ENCODE results near the gene NMRK1.

Gene NMRK1

DNA sequence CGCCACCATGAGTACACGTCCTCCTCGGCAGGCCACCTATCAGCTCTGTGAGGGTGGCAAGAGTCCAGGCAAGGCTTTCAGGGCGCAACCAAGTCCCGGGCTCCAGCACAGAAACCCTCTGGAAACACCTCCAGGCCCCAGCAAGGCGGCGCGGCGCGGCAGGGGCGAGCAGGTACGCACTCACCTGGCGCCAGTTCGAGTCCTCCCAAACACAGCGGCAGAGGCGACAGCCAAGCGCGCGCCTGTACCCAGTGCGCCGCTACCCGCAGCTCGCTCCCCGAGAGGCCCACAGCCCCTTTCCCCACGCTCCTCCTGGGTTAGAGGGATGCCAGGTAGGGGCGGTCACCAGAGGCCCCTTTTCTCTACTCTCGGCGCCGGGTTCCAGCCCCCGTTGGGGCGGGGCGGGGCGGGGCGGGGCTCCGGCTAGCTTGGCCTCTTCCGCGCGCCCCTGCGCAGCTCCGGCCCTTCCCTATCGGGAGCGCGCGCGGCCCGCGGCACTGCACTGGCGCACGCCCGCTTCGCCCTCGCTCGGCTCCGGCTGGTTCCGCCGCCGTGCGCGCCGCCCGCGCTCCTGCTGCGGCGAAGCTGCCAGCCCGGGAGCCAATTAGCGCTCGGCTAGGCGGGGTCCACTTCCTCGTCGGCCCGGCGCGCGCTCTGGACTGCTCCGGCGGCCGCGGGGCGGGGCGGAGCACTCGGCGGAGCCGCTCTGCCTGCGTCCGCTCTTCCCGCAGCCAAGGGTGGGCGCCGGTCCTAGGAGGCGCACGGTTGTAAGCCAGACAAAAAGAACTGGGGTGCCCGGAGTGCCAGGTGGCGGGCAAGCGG lies at the start of gene NMRK1, which contains the start of gene OSTF1:
TSS of gene NMRK1 (minus strand) at position 332 of the 822 bp plus-strand sequence. CDS start 5,040 bp downstream, outside the sequence.
TSS of gene OSTF1 (plus strand) at position 691 of the 822 bp plus-strand sequence. CDS start 179 bp downstream, outside the sequence.
- peak; percentile 95 for DNase-seq

DNA sequence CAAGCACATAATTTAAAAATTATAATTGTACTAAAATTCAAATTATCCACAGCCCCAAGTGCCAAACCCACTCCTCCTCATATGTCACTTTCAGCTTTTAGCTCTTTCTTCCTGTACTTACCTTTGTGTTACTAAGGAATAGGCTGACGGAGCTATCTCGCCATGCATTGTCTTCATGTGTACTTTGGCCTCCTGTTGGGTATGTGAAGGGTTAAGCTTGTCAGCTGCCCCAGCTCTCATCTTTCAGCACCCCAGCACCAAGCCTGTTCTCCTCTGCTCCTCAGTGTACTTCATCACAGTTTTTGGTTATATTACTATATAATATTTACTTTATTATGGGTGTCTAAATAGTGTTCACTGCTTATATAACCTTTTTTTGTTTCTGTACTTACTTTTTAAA lies 46.5 kb upstream of the NMRK1 start:
- no peak for DNase-seq

DNA sequence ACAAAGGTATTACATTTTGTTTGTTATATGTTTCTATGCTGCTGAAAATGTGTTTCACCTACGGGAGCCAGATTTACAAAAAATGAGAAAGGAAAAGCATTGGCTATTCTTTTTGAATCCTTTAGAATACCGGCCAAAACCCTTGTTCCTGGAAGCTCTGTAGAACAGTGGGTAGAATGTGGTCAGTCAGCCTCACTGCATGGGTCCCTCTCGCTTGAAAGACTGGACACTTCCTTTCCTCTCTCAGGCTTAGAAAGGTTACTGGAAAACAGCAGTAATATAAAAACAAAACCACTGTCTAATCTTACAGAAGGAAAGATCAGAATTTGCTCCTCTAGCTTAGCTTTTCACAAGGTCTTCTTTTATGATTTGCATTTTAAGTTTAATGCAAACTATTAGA lies 45.4 kb upstream of the NMRK1 start:
- no peak for DNase-seq

DNA sequence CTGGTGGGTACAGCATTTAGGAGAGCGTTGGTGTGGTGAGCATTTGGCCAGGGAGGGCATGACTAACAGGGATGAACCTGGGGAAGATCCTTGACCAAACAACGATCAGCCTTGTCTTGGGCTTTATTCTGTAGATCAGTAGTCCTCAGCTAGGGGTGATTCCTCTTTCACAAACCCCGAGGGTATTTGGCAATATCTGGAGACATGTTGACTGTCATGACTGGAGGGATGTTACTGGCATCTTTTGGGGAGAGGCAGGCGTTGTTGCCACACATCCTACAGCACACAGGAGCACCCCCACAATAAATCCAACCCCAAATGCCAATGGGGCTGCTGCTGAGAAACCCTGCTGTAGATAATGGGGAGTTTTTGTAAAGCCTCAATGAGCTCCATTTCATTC lies 44.3 kb upstream of the NMRK1 start:
- no peak for DNase-seq

DNA sequence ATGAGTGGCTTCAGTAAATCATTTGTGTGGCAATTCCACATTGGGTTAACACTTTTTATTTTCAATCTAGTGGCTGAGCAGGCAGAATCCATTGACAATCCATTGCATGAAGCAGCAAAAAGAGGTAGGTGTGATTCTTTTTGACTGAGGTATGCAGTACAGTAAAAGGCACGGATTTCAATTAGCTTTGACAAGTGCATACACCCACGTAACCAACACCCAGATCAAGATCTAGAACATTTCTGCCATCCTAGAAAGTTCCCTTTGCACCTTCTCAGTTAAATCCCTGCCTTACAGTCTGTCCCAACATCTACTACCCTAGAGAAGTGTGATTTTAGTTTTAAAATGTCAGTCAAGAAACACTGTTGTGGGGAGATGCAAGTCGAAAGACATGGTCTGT lies 43.7 kb upstream of the NMRK1 start:
- DNase-seq, result no peak

DNA sequence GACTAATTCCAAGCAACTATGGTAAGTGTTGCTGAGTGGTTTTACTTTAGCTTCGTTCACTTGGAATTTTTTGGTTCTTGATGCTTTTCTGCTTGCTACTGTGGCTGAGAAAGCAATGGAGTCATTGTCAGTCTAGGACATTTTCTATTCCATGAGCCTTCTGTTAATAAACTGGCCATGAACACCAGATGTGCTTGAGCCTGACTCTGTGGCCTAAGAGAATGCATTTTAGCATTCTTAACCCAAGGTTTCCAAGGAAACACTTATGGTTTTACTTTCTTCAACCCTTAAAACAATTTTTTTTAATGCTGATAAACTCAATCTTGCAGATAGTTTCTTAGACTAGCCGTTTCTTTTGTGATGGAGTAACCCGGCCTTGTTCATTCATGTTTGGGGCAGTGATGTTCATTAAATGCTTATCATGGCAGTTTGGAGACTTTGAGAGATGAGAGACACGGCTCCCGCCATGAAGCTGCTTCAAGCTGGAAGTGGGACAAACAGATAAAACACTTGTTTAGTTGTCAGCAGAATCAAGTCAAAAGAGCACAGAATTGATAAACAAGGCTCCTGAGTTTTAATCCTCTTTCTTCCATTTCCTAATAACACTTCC lies 42.8 kb upstream of the NMRK1 start:
- no peak for DNase-seq

DNA sequence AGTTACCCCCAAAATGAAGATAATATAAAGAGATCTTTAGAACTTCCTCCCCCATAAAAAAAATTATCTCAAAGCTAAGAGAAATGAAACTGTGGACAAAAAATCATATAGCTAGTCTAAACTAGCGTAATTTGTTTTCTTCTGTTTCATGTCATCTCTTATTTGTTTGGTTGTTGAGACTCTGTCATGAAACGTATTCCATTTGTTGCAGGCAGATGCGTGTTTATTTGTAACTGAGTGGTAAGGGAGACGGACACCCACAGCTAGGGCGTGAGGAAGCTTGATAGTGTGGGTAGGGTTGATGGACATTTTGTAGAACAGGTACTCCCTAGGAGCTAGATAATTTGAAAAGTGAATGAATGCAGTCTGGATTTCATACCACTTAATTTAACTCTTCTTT lies 42.2 kb upstream of the NMRK1 start:
- no peak for DNase-seq

DNA sequence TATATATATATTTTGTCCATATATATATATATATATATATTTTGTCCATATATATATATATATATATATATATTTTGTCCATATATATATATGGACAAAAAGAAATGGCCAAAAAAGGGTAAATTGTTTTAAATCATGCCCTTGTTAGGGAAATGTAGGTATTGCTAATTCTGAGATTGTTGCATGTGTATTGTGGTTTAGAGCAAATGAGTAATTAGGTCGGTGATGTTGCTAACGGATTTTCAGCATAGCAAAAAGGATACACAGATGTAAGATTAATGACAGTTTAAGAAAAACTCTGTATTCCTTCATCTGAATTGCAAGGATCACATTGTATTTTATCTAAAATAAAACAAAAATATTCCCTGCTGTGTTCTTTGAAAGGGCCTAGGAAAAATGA lies 40.6 kb upstream of the NMRK1 start:
- DNase-seq, result no peak

DNA sequence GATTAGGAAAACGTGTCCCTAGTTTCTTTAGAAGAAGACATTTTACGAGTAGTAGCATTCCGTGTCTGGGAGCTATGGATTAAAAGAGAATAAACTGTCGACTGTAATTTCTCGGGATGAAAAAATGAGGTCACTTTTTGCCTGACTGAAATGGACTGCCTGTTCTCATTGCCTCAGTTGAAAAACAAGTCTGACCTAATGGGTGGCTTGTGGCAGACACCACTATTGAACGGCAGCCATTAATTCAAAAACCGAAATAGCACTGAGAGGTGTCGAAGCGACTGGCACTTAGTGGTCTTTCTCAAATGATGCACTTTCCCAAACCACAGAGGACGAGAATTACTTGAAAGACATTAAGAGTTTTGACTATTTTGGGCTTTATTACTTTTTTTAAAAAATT lies 35.7 kb upstream of the NMRK1 start:
- no peak for DNase-seq

DNA sequence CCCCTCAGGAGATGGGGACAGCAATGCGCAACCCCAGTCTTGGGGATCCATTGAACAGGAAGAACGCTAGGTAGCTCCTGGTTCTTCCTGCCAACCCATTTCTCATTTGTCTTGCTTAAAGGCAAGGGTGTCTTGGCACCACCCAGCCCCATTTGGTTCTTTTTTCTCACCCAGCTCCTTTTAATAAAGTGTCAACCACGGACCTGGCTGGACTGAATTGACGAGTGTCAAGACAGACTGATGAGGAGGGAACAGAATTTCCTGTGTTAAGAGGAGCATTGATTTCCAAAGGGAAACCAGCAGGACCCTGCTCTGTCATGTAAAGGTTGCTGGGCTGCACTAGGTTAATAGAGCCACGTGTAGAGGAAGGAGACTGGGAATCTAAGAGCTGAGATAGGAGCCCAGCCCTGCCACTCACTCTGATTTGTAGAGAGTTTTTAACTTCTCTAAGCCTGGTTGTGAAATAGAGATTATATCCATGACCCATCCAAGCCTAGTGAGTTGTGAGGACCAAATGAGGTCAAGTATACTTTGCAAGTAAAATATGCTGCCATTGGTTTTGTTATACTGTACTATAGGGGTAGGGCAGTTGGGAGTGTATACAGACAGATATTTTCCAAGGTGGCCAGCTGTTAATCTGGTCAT lies 34.1 kb upstream of the NMRK1 start:
- DNase-seq, result no peak

DNA sequence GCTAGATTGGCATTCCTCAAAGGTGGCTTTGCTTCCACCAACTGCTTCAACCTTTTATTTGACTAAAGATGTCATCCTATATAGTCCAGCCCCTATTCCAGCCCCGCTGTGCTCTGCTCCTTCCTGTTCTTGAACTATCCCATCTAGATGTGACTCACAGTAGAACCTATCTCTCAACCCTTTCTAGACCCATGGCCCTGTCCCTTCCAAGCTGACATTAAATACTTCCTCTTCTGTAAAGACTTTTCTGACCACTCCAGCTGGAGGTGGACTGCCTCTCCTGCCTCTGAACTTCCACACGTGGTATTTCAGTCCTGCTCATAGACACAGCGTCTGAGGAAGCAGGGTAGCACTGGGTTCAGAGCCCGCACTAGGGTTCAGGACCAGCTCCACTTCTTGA lies 32.7 kb upstream of the NMRK1 start:
- no peak for DNase-seq

DNA sequence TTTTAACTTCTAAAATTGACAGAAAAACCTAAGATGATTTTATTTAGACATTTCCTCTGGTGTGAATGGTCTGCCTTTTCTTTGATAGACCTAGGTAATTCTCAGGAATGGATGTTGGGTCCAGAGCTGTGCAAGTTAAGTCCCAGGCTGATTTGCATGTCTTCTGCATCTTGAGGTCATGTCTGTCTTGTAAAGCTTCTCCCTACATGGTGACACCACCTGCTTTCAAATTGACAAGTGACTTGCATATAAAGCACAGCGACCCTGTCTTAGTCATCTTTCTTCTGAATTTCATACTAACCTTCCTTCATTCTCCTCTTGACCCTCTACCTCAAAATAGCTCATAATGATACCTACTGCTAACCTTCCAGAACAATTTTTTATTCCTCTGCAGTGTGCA lies 29.6 kb upstream of the NMRK1 start:
- DNase-seq, result no peak

DNA sequence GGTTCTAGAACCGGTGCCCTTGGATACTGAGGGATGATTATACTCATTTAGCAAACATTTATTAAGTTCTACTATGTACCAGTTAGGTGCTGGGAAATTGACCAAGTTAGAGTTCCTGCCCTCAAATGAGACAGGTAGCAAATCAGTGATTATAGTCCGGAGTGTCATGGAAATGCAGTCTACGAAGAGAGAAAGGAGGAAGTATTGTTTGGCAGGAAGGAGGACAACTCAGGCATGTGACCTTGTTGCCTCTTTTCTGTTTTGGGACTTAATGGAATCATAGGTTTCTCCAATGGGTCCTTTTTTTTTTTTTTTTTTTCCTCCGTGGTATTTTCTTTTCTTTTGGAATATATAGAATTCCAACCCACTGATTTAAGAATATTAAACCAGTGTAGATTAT lies 28.4 kb upstream of the NMRK1 start:
- DNase-seq, result no peak

DNA sequence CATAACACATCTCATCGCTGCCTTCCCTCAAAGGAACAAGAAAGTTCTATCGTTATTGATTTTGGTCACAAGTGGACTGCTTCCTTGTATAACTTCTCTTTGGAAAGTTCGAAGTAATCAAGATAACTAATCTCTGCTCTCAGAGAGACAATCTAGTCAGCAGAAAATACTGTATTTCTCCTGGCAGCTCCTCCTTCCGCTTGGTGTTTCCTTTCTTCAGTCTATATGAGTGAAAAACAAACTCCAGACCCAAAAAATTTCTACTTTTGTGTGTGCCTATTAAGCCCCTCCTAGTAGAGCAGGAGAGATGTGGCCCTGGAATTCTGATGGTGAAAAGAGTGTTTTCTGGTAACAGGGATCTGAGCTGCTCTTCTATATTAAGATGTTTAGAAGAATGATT lies 24.8 kb upstream of the NMRK1 start:
- DNase-seq, result no peak

DNA sequence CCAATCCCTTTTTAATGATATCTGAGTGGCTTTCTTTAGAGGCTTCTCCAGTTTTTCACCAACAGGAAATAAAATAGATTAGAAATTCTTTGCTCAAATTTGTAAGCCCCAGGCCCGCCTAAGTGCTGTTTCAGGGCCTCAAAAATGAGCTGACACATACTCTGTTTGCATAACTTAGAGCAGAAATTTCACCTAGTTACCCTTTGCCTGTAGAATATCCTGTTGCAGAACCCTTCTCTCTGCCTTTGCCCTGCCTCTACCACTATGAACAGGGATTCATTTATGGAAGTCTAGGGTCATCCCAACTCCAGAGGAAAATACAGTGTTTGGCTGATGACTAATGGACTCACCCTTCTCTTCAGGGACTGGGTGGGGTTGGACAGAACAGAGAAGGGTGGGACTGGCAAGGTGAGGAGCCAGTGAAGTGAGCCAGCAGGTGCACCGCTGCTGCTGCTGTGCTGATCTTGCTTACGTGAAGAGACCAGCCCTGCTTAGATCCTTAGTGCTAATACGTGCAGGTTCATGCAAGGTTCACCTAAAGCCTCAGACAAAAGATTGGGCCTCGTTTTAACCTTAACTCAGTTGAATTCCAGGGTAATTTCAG lies 23.2 kb upstream of the NMRK1 start:
- DNase-seq, result no peak

DNA sequence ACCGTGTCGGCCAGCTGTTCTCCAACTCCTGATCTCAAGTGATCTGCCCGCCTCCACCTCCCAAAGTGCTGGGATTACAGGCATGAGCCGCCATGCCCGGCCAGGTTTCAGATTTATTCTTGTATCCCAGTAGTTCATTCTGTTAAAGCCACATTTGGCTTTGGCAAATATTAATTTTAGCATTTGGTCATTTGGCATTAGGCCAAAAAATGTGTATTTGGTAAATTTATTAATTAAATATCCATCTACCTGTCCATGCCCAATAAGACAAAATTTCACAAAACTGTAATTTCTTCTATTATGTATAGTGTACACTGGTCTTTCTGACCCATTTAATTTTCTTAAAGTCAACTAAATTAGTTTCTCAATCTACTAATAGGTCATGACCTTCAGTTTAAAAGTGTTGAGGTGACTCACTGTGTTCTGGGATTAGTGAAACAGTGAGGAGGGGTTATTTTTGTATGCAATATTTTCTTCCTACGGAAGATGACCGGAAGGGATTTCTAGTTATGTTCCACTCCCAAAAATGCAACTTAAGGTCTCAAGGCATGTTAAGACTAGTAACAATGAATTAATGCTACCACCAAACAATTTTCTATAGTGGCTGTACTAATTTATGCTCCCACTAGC lies 21.4 kb upstream of the NMRK1 start:
- DNase-seq, result no peak

DNA sequence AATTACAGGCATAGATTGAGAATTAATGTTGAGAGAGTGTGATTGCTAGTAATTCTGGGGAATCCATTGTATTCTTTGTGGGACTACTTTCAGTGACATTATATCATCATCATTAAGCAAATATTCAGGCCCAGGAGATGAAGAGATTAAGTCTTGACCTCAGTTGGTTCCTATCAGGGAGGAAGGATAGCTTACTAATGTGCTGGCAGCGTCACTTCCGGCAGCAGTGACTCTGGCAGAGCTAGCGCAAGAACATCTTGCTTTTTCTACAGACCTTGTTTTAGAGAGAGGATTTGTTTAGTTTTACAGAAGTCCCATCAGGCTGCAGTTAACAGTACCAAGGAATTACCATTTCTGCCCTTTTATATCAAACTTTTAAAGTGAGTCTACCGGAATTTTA lies 20.6 kb upstream of the NMRK1 start:
- no peak for DNase-seq

DNA sequence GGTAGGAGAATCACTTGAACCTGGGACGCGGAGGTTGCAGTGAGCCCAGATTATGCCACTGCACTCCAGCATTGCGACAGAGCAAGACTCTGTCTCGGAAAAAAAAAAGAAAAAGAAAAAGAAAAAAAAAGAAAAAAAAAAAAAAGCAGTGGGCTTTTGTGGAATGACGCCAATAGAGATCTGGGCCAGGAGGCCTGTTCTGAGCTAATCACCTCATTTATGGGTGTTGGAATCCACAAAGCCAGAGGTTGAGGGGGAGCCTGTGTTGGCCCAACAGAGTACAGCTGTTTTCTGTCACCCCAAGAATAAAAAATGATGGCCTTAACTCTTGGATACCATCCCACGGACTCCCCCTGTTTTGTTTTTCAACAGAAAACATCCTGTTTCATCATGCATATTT lies 18.9 kb upstream of the NMRK1 start:
- DNase-seq, result no peak

DNA sequence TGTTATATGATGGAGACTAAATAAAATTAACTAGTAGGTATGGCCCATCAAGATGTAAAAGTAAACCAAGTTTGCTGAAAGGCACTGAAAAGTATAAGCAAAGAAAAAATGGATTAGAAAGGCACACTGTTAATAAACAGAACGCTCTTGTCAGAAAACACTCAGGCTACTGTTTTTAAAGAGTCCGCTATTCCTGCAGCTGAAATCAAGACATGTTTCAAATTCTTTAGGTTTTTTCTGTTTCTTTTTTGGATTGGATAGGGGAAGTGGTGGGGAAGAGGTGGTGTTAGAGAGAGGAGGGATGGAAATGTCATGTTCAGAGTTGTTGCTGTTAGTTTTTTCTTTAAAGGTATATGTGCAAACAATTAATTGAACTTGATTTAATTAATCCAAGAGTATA lies 17.9 kb upstream of the NMRK1 start:
- DNase-seq, result no peak

DNA sequence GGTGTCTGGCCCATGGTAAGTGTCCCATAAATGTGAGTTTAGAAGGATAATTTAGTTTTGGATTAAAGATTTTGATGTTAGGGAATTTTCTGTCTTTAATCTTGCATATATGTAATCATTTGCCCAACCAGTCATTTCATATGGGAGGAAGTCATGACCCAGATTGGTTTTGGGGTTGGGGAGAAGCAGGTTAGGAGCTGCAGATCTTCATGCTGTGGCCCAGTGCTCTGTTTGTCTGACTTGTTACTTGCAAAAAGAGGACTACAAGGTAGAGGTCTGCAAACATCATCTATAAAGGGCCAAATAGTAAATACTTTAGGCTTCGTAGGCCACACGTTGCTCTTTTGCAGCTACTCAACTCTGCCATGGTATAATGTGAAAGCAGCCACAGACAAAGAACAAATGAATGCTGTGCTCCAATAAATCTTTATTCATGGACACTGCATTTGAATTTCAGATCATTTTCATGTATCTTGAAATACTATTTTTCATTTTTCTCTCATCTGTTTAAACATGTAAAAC lies 17.1 kb upstream of the NMRK1 start:
- DNase-seq, result no peak

DNA sequence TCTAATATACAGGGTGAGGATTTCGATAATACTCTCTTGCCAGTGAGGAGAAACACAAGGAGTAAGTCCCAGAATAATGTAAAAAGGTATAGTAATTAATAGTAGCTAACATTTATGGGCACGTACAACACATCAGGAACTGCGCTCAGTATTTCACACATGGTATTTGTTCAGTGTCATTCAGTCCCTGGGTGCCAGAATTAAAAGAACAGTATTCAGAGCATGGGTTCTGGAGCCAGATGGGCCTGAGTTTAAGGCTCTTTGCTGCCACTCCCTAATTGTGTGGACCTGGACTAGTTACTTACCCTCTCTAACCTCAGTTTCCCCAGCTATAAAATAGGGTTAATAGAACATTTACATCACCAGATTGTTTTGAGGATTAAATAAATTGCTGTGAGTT lies 16.7 kb upstream of the NMRK1 start:
- no peak for DNase-seq

DNA sequence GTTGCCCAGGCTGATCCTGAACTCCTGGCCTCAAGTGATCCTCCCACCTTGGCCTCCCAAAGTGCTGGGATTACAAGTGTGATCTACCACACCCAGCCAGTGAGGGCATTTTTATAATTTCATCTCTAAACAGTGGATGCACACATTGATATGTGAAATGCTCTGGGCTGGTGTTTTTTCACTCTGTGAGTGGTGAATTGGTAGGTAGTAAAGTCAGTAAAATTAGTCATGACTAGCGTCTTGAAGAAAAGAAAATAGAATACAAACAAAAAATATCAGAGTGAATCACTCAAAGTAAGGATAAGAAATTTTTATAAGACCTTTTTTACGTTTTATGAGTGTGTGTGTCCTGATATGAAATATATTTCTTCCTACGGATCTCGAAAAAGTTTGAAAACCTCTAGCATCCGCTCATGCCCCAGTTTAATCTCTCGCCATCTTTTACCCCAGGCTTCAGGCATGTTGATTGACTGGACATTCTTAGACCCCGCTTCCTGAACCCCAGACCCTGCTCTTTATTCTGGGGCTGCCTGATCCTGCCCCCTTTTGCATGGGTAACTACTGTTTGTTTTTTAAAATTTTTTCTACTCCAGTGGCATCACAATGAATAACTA lies 14.3 kb upstream of the NMRK1 start:
- no peak for DNase-seq
